GM18868 (cell line): ENCODE results near the gene C9orf85.
"Not testable (repeated sequence)": the region's sequence is repeated elsewhere in the genome, so short reads cannot be mapped to it uniquely, and the experiment has no call there.

Source experiments
- ATAC-seq: cut with Tn5 transposase; IDR thresholded peaks from one replicate; pipeline ENCODE4 v1.9.1; 2021; ENCODE audit warnings: mild to moderate bottlenecking, moderate library complexity; ENCODE audit not compliant: unreplicated experiment

The C9orf85 gene

GRCh38 chr9:71987471-71988371 is 76.3 kb downstream of the C9orf85 start:
- no peak for ATAC-seq

- ATAC-seq: no peak
Observed at GRCh38 chr9:71990466-71990865, 79.0 kb downstream of the C9orf85 start.

- no peak for ATAC-seq
Observed at GRCh38 chr9:72005451-72005850, 94.0 kb downstream of the C9orf85 start.

- ATAC-seq: no peak
Observed at GRCh38 chr9:72006501-72006900, 95.1 kb downstream of the C9orf85 start.

- ATAC-seq: not testable (repeated sequence)
Observed at GRCh38 chr9:72007726-72008125, 96.3 kb downstream of the C9orf85 start.

GRCh38 chr9:72012646-72013045 is 101.2 kb downstream of the C9orf85 start:
- no peak for ATAC-seq

GRCh38 chr9:72013292-72013760 is 101.9 kb downstream of the C9orf85 start:
- ATAC-seq: no peak

GRCh38 chr9:72022841-72023240 is 111.4 kb downstream of the C9orf85 start:
- no peak for ATAC-seq
